Right lobe of liver (tissue), 6 donors: Measurements from ENCODE around the gene LYL1. TPM values are rescaled to one million over a fixed set of nuclear protein-coding genes. Genes with fewer than 3 reads are reported as not detected.

Experiments
- ATAC-seq, 4 donors: fragments of 200-7000 bp; cut with Tn5 transposase; one replicate each; pipeline ENCODE4 v1.9.1; 2020; ENCODE audit warnings: mild to moderate bottlenecking in 4 of 4, moderate library complexity in 4 of 4
- DNase-seq, 3 donors: peaks; one replicate each; pipeline ENCODE4 v3.0.0-alpha.2; 2020
- H3K27ac ChIP-seq, 3 donors: fragments of 200-600 bp; one replicate each; pipeline ENCODE4 v1.8.0; 2022
- H3K27me3 ChIP-seq, 2 donors: fragments of 200-600 bp; one replicate each; pipeline ENCODE4 v1.8.0; 2022
- H3K36me3 ChIP-seq, 4 donors: fragments of 200-600 bp; sonication (generic) in 1 of 4; one replicate each; pipeline versions ENCODE4 v1.5.1 to v1.8.0; 2017 to 2022; ENCODE audit warnings: control low read depth in 1 of 4
- H3K4me1 ChIP-seq, 4 donors: fragments of 200-600 bp; sonication (generic) in 1 of 4; one replicate each; pipeline versions ENCODE4 v1.5.1 to v1.8.0; 2017 to 2022; ENCODE audit warnings: control low read depth in 1 of 4
- H3K4me3 ChIP-seq, 3 donors: fragments of 200-600 bp; one replicate each; pipeline ENCODE4 v1.8.0; 2022
- H3K9me3 ChIP-seq, 4 donors: fragments of 200-600 bp; sonication (generic) in 1 of 4; one replicate each; pipeline versions ENCODE4 v1.5.1 to v1.8.0; 2017 to 2022; ENCODE audit warnings: control low read depth in 1 of 4
- POLR2A ChIP-seq: fragments of 450-650 bp; IDR thresholded peaks from one replicate; pipeline ENCODE4 v1.6.1; 2017; ENCODE audit warnings: antibody characterized with exemption, mild to moderate bottlenecking
- WGBS: methylation state at CpG from one replicate; pipeline ENCODE4 v1.1.6; 2018; ENCODE audit warnings: low coverage, low lambda C conversion rate; ENCODE audit not compliant: insufficient coverage; ENCODE audit errors: missing lambda C conversion rate; 5-methylcytosine and 5-hydroxymethylcytosine counted together
- intact Hi-C, 2 donors: fragments of 100-400 bp; cut with DNase I; formaldehyde crosslinking; loops; one replicate each; pipeline versions ENCODE4 v1.11.2 to v1.14.1; 2022
- total RNA-seq, 6 experiments: library from RNA; depleted of rRNA in 2 of 6; stranded (reverse); fragments of >200 nt in 2 of 6; fragmentation: NEBNext Ultra II Directional in 3 of 6; extraction: Animal tissue kit (Norgen Biotek cat#: 25700) in 3 of 6; gene quantifications; one replicate each; pipeline versions ENCODE4 v1.1.0 to v1.2.4, GENCODE V29; 2016 to 2023
- TF ChIP-seq, protein P1 (sequence below), 4 donors: fragments of 200-600 bp in 3 of 4; fragments of 450-650 bp in 1 of 4; IDR thresholded peaks; one replicate each; pipeline versions ENCODE4 v1.5.1 to v1.8.0; 2016 to 2022; ENCODE audit warnings: antibody characterized with exemption in 4 of 4, mild to moderate bottlenecking in 2 of 4
- donor health status: DM: no; HTN: yes; CAD: no.
- donor health status: DM: no; HTN: no; CAD: no.
- donor health status: DM: no; HTN: no; CAD: no.
- donor health status: DM: no; HTN: yes; CAD: no.
- donor health status: DM: no; HTN: yes; CAD: no.

Gene LYL1
- total RNA-seq, 6 experiments from 2014 or later = 1.1 to 3.7 (median 2.3) TPM

DNA sequence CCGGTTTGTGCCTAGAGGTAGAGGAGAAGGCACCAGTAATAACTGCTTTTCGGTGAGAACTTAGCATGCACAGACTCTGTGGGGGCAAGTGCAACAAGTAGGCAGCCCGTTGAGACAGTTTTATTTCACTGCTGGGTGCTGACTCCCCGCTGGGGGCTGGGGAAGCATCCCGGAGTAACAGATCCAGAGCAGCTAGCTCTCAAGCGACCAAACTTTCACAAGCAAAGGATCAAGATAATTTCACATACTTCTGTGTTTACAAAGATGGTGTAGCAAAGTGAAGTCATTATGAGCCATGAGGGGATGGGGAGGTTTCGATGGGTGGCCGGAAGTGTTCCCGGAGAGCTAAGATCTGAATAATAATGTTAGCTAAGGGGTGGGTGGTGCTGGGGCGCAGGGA lies 18.2 kb upstream of the LYL1 start:
- ATAC-seq (no peak), DNase-seq (no peak)
- no peaks in the 10 kb centered on the region for H3K36me3 ChIP-seq
- TF ChIP-seq POLR2A = no peak
- TF ChIP-seq, protein P1, sequence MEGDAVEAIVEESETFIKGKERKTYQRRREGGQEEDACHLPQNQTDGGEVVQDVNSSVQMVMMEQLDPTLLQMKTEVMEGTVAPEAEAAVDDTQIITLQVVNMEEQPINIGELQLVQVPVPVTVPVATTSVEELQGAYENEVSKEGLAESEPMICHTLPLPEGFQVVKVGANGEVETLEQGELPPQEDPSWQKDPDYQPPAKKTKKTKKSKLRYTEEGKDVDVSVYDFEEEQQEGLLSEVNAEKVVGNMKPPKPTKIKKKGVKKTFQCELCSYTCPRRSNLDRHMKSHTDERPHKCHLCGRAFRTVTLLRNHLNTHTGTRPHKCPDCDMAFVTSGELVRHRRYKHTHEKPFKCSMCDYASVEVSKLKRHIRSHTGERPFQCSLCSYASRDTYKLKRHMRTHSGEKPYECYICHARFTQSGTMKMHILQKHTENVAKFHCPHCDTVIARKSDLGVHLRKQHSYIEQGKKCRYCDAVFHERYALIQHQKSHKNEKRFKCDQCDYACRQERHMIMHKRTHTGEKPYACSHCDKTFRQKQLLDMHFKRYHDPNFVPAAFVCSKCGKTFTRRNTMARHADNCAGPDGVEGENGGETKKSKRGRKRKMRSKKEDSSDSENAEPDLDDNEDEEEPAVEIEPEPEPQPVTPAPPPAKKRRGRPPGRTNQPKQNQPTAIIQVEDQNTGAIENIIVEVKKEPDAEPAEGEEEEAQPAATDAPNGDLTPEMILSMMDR (IDR thresholded peaks at IDR 0.05) = no peak
- H3K27ac ChIP-seq = no peak overlapping the region
- H3K4me3 ChIP-seq = no peak overlapping the region
- no peaks in the 10 kb centered on the region for H3K27me3 ChIP-seq
- intact Hi-C loops = no loop called here
- H3K9me3 ChIP-seq = no peaks in the 10 kb centered on the region
- peaks cover 0 to 10% (median 5%) of the 10 kb centered on the region in 4 donors for H3K4me1 ChIP-seq
- 62% methylated on average over 8 of the region's 10 CpGs for WGBS

DNA sequence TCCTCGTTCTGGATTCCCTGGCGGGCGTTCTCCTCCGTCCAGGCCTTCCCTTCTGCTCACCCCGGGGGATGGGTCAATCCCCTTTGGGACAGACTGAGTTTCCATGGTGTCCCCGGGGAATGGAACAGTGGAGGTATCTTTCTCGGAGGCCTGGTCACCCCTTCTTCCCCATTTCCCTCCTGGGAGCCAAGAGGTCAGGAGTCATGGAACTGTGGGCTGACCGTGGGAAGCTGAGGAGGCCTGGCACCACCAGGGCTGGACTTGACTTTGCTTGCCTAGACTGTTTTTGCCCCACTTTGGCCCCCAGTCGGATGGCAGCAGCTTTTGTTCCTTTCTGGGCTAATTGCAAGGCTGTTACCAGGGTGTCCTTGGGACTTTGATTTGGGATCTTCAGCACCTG lies 17.4 kb upstream of the LYL1 start:
- TF ChIP-seq POLR2A = no peak
- TF ChIP-seq, protein P1 (IDR thresholded peaks at IDR 0.05) = no peak
- H3K27ac ChIP-seq = no peak overlapping the region
- ATAC-seq = no peak
- no peaks in the 10 kb centered on the region for H3K36me3 ChIP-seq
- WGBS = 73% methylated on average over 3 of the region's 9 CpGs
- H3K4me3 ChIP-seq = no peak overlapping the region
- DNase-seq = no peak
- peaks cover 0 to 16% (median 7%) of the 10 kb centered on the region in 4 donors for H3K4me1 ChIP-seq
- no peaks in the 10 kb centered on the region for H3K9me3 ChIP-seq
- intact Hi-C loops = no loop called here
- no peaks in the 10 kb centered on the region for H3K27me3 ChIP-seq

DNA sequence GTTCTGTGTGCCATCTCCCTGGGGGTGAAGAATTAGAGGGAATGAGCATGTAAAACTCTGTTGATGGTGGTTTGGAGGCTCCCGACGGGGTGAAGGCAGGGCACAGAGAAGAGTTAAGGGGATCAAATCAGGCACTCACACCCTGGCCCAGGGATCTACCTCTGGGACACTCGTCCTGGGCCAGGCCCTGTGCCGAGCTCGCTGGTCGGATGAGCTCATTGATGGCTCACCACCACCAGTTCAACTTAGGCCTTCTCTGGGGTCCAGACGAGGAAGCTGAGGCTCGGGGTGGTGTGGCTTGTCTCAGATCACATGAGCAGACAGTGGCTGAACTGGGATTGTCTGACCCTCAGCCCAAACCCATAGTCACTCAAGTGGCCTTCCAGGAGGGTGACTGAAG lies 17.0 kb upstream of the LYL1 start:
- no peak for DNase-seq
- TF ChIP-seq, protein P1 (IDR thresholded peaks at IDR 0.05) = no peak
- TF ChIP-seq POLR2A = no peak
- no peaks in the 10 kb centered on the region for H3K9me3 ChIP-seq
- ATAC-seq = no peak
- WGBS = no CpG with 5 or more reads among the region's 8 CpGs
- H3K27me3 ChIP-seq = no peaks in the 10 kb centered on the region
- H3K4me3 ChIP-seq = peak overlapping the region in 1 of 3 donors; percentile 98
- intact Hi-C loops = no loop called here
- H3K4me1 ChIP-seq = peaks cover 0 to 16% (median 7%) of the 10 kb centered on the region in 4 donors
- H3K27ac ChIP-seq = no peak overlapping the region
- no peaks in the 10 kb centered on the region for H3K36me3 ChIP-seq

DNA sequence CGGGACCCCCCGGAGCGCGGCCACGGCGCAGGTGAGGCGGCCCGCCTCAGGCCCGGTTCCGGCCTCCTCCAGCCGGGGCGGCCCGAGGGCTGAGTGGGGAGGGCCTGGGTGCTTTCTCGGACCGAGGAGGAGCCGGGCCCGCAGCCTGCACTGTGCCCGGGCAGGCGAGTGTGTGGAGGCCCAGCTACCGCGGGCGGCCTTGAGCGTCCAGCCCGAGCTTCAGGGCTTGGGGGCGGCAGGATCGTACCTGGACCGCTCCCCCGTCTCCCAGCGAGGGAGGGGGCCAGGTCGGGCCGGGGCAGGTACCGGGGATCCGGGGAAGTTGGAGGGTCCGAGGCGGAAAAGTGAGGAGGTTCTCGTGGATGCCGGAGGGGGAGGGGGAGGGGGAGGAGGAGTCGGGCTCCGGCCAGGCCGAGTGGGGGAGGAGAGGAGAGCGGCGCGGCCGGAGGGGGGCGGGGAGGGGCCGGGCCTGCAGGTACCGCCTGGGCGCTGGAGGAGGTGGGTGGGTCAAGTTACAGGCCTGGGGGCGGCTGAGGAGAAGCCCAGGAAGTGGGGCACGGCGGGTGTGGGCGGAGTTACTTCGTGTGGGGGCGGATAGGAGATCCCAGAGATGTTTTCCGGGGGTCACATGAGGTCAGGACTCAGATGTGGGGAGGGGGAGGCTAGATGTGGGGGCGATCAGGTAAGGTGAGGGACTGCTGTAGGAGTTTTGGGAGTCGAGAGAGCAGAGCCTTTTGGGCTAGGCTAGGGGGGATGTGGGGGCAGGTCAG lies 16.0 kb upstream of the LYL1 start:
- Histone ChIP-seq H3K27ac (peak overlapping the region in 1 of 3 donors; percentile 49), H3K4me1 (peaks cover 0 to 16% (median 7%) of the 10 kb centered on the region in 4 donors), H3K4me3 (peak overlapping the region; percentile 80 to 98 (median 94)), H3K36me3 (peaks cover 0 to 8% (median 0%) of the 10 kb centered on the region in 4 donors), H3K9me3 (no peaks in the 10 kb centered on the region), H3K27me3 (no peaks in the 10 kb centered on the region)
- 2% methylated on average over 38 of the region's 57 CpGs for WGBS
- TF ChIP-seq, protein P1 (IDR thresholded peaks at IDR 0.05) = no peak
- no peak for TF ChIP-seq POLR2A
- peak in 2 of 4 donors; percentile 17 to 18 for ATAC-seq
- DNase-seq = peak; percentile 68 to 74 (median 71)
- intact Hi-C loops = no loop called here
